Cardiac muscle cell (in vitro differentiated cells and primary cell): ENCODE measurements around the gene SCGB3A1. TPM values are rescaled to one million over a fixed set of nuclear protein-coding genes. Genes with fewer than 3 reads are reported as not detected.

Experiments used
- DNase-seq, 2 donors: peaks; one replicate each; pipeline versions ENCODE4 v3.0.0 to v3.0.0-alpha.2; 2010 to 2017; ENCODE audit warnings: low read depth in 1 of 2, low spot score in 1 of 2
- H3K27ac ChIP-seq: fragments of 200-600 bp; sonication (generic); 2 replicates; pipeline ENCODE4 v1.5.1; 2016
- H3K27me3 ChIP-seq: fragments of 200-600 bp; sonication (generic); 2 replicates; pipeline ENCODE4 v1.6.0; 2016; ENCODE audit warnings: control low read depth
- H3K36me3 ChIP-seq: fragments of 200-600 bp; sonication (generic); 2 replicates; pipeline ENCODE4 v1.5.1; 2016; ENCODE audit warnings: control low read depth
- H3K4me1 ChIP-seq: fragments of 200-600 bp; sonication (generic); 2 replicates; pipeline ENCODE4 v1.8.1; 2017; ENCODE audit warnings: low read depth, mild to moderate bottlenecking, mixed run types
- H3K4me3 ChIP-seq: fragments of 200-600 bp; sonication (generic); 2 replicates; pipeline ENCODE4 v1.5.1; 2016; ENCODE audit warnings: mild to moderate bottlenecking
- H3K9me3 ChIP-seq: fragments of 200-600 bp; sonication (generic); 2 replicates; pipeline ENCODE4 v1.5.1; 2017; ENCODE audit warnings: low read depth, mild to moderate bottlenecking, control low read depth
- CTCF ChIP-seq: IDR thresholded peaks from 2 replicates; pipeline ENCODE4 v1.5.1; 2012; ENCODE audit warnings: low read depth, mild to moderate bottlenecking, low read length
- polyA plus RNA-seq: library from polyadenylated mRNA; unstranded; fragments of >200 nt; fragmentation: Nextera tagmentation; extraction: Ambion mirVana; gene quantifications from 2 replicates; pipeline ENCODE4 v1.2.1, GENCODE V29; 2016
- total RNA-seq: library from RNA; depleted of rRNA; stranded (reverse); fragments of >200 nt; gene quantifications from 2 replicates; pipeline ENCODE4 v1.2.3, GENCODE V29; 2016

Gene SCGB3A1
- total and polyA plus RNA-seq, 2 experiments from 2014 or later, result 0.56 TPM; not detected in 1

- H3K27ac ChIP-seq, result no peak overlapping the region
- no peak overlapping the region for H3K4me3 ChIP-seq
- no peaks in the 10 kb centered on the region for H3K36me3 ChIP-seq
- no peaks in the 10 kb centered on the region for H3K9me3 ChIP-seq
- TF ChIP-seq CTCF, result no peak
- H3K4me1 ChIP-seq, result no peaks in the 10 kb centered on the region
- no peak for DNase-seq
- H3K27me3 ChIP-seq, result no peaks in the 10 kb centered on the region
Observed at GRCh38 chr5:180600554-180601041, 9.3 kb upstream of the SCGB3A1 start.

- Histone ChIP-seq H3K36me3 (no peaks in the 10 kb centered on the region), H3K4me1 (no peaks in the 10 kb centered on the region), H3K27ac (no peak overlapping the region), H3K9me3 (no peaks in the 10 kb centered on the region), H3K4me3 (no peak overlapping the region), H3K27me3 (no peaks in the 10 kb centered on the region)
- TF ChIP-seq CTCF, result no peak
- no peak for DNase-seq
Observed at GRCh38 chr5:180599981-180600553, 8.8 kb upstream of the SCGB3A1 start.

GRCh38 chr5:180599590-180599914 is 8.3 kb upstream of the SCGB3A1 start:
- no peak for DNase-seq
- TF ChIP-seq CTCF, result no peak
- no peak overlapping the region for H3K27ac ChIP-seq

GRCh38 chr5:180598797-180599589 is 7.7 kb upstream of the SCGB3A1 start:
- Histone ChIP-seq H3K27me3 (no peaks in the 10 kb centered on the region), H3K9me3 (no peaks in the 10 kb centered on the region), H3K4me1 (no peaks in the 10 kb centered on the region), H3K27ac (no peak overlapping the region), H3K4me3 (no peak overlapping the region), H3K36me3 (no peaks in the 10 kb centered on the region)
- no peak for DNase-seq
- no peak for TF ChIP-seq CTCF

More at GRCh38 chr5:180599590-180599914, 8.3 kb upstream of the SCGB3A1 start:
- H3K27me3 ChIP-seq, result no peaks in the 10 kb centered on the region
- no peaks in the 10 kb centered on the region for H3K9me3 ChIP-seq
- H3K36me3 ChIP-seq, result no peaks in the 10 kb centered on the region
- H3K4me3 ChIP-seq, result no peak overlapping the region
- H3K4me1 ChIP-seq, result no peaks in the 10 kb centered on the region

GRCh38 chr5:180598316-180598701 is 7.0 kb upstream of the SCGB3A1 start:
- Histone ChIP-seq H3K27me3 (peaks cover 6% of the 10 kb centered on the region), H3K4me3 (no peak overlapping the region), H3K4me1 (no peaks in the 10 kb centered on the region), H3K36me3 (no peaks in the 10 kb centered on the region), H3K9me3 (no peaks in the 10 kb centered on the region), H3K27ac (no peak overlapping the region)
- DNase-seq, result no peak
- no peak for TF ChIP-seq CTCF
